Spleen (tissue), 7 donors: Measurements from ENCODE around the gene NKTR.

Experiments
- CTCF ChIP-seq, 11 experiments: fragments of 200-600 bp in 7 of 11; fragments of 450-650 bp in 4 of 11; sonication (generic) in 4 of 11; IDR thresholded peaks in 8 of 11; conservative IDR thresholded peaks in 3 of 11; 1 replicate in 7 of 11; 2 replicates in 4 of 11; pipeline versions ENCODE4 v1.4.0 to v1.8.0; 2016 to 2021; ENCODE audit warnings: antibody characterized with exemption in 11 of 11, inconsistent platforms in 4 of 11, mild to moderate bottlenecking in 1 of 11
- POLR2A ChIP-seq, 3 donors: fragments of 450-650 bp; IDR thresholded peaks; one replicate each; pipeline ENCODE4 v1.5.1; 2017; ENCODE audit warnings: antibody characterized with exemption in 3 of 3, mild to moderate bottlenecking in 1 of 3
- POLR2AphosphoS5 ChIP-seq, 3 donors: sonication (generic); formaldehyde crosslinking; IDR thresholded peaks; one replicate each; pipeline ENCODE4 v1.5.1; 2017; ENCODE audit warnings: antibody characterized with exemption in 3 of 3
- donor health status: DM: no; HTN: no; CAD: no; lungs with moderate emphysema.
- donor health status: DM: no; HTN: no; CAD: no.
- donor health status: DM: no; HTN: no; CAD: no.

GRCh38 chr3:42658771-42659390, 58.4 kb downstream of the NKTR start:
- TF ChIP-seq CTCF (IDR thresholded peaks at IDR 0.05 in 8 of 11, conservative IDR thresholded peaks at IDR 0.05 in 3 of 11) (no peak), POLR2A (IDR thresholded peaks at IDR 0.05) (no peak), POLR2AphosphoS5 (IDR thresholded peaks at IDR 0.05) (no peak)
